GM21619 (cell line): Measurements from ENCODE around the gene STK25.
"Not testable (repeated sequence)": the region's sequence is repeated elsewhere in the genome, so short reads cannot be mapped to it uniquely, and the experiment has no call there.

Experiments used
- ATAC-seq: cut with Tn5 transposase; IDR thresholded peaks from one replicate; pipeline ENCODE4 v1.9.1; 2021; ENCODE audit not compliant: unreplicated experiment

Gene STK25

GRCh38 chr2:241540401-241540770, 32.0 kb upstream of the STK25 start:
- no peak for ATAC-seq

GRCh38 chr2:241539616-241540374, 31.4 kb upstream of the STK25 start:
- no peak for ATAC-seq

GRCh38 chr2:241538838-241539615, 30.6 kb upstream of the STK25 start:
- no peak for ATAC-seq

- ATAC-seq = no peak
Observed at GRCh38 chr2:241535871-241536655, 27.7 kb upstream of the STK25 start.

GRCh38 chr2:241534701-241535375, 26.5 kb upstream of the STK25 start:
- no peak for ATAC-seq

- ATAC-seq = no peak
Observed at GRCh38 chr2:241534293-241534692, 25.9 kb upstream of the STK25 start.

GRCh38 chr2:241532733-241533601, 24.6 kb upstream of the STK25 start:
- no peak for ATAC-seq

GRCh38 chr2:241532168-241532567, 23.8 kb upstream of the STK25 start:
- no peak for ATAC-seq

GRCh38 chr2:241531161-241531722, 22.9 kb upstream of the STK25 start:
- no peak for ATAC-seq

- no peak for ATAC-seq
Observed at GRCh38 chr2:241530571-241530970, 22.2 kb upstream of the STK25 start.

GRCh38 chr2:241525818-241526780, 17.7 kb upstream of the STK25 start:
- ATAC-seq = not testable (repeated sequence)

GRCh38 chr2:241522477-241522876, 14.1 kb upstream of the STK25 start:
- no peak for ATAC-seq

GRCh38 chr2:241519669-241520068, 11.3 kb upstream of the STK25 start:
- ATAC-seq = no peak

GRCh38 chr2:241517297-241517696, 8.9 kb upstream of the STK25 start:
- ATAC-seq = no peak

- no peak for ATAC-seq
Observed at GRCh38 chr2:241516520-241516965, 8.2 kb upstream of the STK25 start.

- peak; percentile 68 for ATAC-seq
Observed at GRCh38 chr2:241514986-241515737, 6.8 kb upstream of the STK25 start.

- ATAC-seq = no peak
Observed at GRCh38 chr2:241514553-241514952, 6.2 kb upstream of the STK25 start.
